HT1080 (cell line): ENCODE results near the gene ME3. TPM values are rescaled to one million over a fixed set of nuclear protein-coding genes. Genes with fewer than 3 reads are reported as not detected.

ENCODE experiments used
- DNase-seq: peaks from one replicate; pipeline ENCODE4 v3.0.0-alpha.2; 2015; ENCODE audit warnings: low read depth
- total RNA-seq: library from RNA; depleted of rRNA; stranded (reverse); fragments of >200 nt; shearing (Covaris generic); gene quantifications from 2 replicates; pipeline ENCODE4 v1.2.3, GENCODE V29; 2014

ME3 gene
- total RNA-seq, 1 experiment from 2014 or later = 0.24 TPM

GRCh38 chr11:86517557-86517956 is 154.9 kb downstream of the ME3 start:
- no peak for DNase-seq

GRCh38 chr11:86515297-86516094 is 156.9 kb downstream of the ME3 start:
- peak; percentile 99 for DNase-seq

GRCh38 chr11:86514453-86514852 is 158.0 kb downstream of the ME3 start:
- no peak for DNase-seq

GRCh38 chr11:86513746-86514373 is 158.6 kb downstream of the ME3 start:
- DNase-seq = no peak

GRCh38 chr11:86513138-86513537 is 159.3 kb downstream of the ME3 start:
- DNase-seq = no peak

- DNase-seq = peak; percentile 60
These were observed 161.3 kb downstream of the ME3 start for GRCh38 chr11:86511086-86511551.

GRCh38 chr11:86510674-86511073 is 161.7 kb downstream of the ME3 start:
- DNase-seq = no peak

- no peak for DNase-seq
These were observed 162.3 kb downstream of the ME3 start for GRCh38 chr11:86510097-86510496.

GRCh38 chr11:86509588-86509974 is 162.8 kb downstream of the ME3 start:
- DNase-seq = no peak

- peak; percentile 70 for DNase-seq
These were observed 163.5 kb downstream of the ME3 start for GRCh38 chr11:86508604-86509587.

GRCh38 chr11:86507249-86507845 is 165.1 kb downstream of the ME3 start:
- DNase-seq = no peak

- DNase-seq = no peak
These were observed 166.2 kb downstream of the ME3 start for GRCh38 chr11:86506235-86506634.

- DNase-seq = no peak
These were observed 169.3 kb downstream of the ME3 start for GRCh38 chr11:86503131-86503530.

GRCh38 chr11:86502137-86502642 is 170.2 kb downstream of the ME3 start:
- DNase-seq = no peak

- DNase-seq = no peak
These were observed 171.8 kb downstream of the ME3 start for GRCh38 chr11:86500500-86501140.

- DNase-seq = no peak
These were observed 172.7 kb downstream of the ME3 start for GRCh38 chr11:86499723-86500129.

- no peak for DNase-seq
These were observed 174.6 kb downstream of the ME3 start for GRCh38 chr11:86497836-86498235.

GRCh38 chr11:86497310-86497709 is 175.1 kb downstream of the ME3 start:
- peak; percentile 52 for DNase-seq

- DNase-seq = no peak
These were observed 177.1 kb downstream of the ME3 start for GRCh38 chr11:86495351-86495750.

GRCh38 chr11:86492370-86493010 is 179.9 kb downstream of the ME3 start:
- no peak for DNase-seq
